Kidney (tissue), 14 donors: ENCODE measurements around the gene C9orf78. TPM values are rescaled to one million over a fixed set of nuclear protein-coding genes. Genes with fewer than 3 reads are reported as not detected.

Experiments
- DNase-seq, 5 donors: peaks; one replicate each; pipeline ENCODE4 v3.0.0-alpha.2; 2013 to 2020
- FAIRE-seq: peaks from 2 replicates; lab custom pipeline; 2012; peaks lifted over from hg19 to GRCh38; lab: Jason Lieb, UNC
- H3K27ac ChIP-seq, 2 donors: one replicate each; pipeline ENCODE4 v1.7.0; 2013; ENCODE audit warnings: low read depth in 2 of 2, low read length in 2 of 2, inconsistent platforms in 1 of 2
- H3K27me3 ChIP-seq: one replicate; pipeline ENCODE4 v1.7.1; 2013; ENCODE audit warnings: low read length, inconsistent platforms; ENCODE audit not compliant: control insufficient read depth, insufficient read depth
- H3K36me3 ChIP-seq, 3 donors: one replicate each; pipeline versions ENCODE4 v1.7.0 to v1.7.1; 2013; ENCODE audit warnings: low read length in 3 of 3, control low read depth in 1 of 3, inconsistent platforms in 1 of 3; ENCODE audit not compliant: insufficient read depth in 3 of 3, control insufficient read depth in 2 of 3
- H3K4me1 ChIP-seq, 3 donors: one replicate each; pipeline versions ENCODE4 v1.7.0 to v1.7.1; 2013; ENCODE audit warnings: low read length in 3 of 3, inconsistent platforms in 1 of 3, low read depth in 1 of 3; ENCODE audit not compliant: control insufficient read depth in 2 of 3, insufficient read depth in 2 of 3
- H3K4me3 ChIP-seq, 3 donors: one replicate each; pipeline versions ENCODE4 v1.7.0 to v1.8.1; 2013; ENCODE audit warnings: low read length in 3 of 3, control low read depth in 1 of 3, inconsistent platforms in 1 of 3
- H3K9ac ChIP-seq, 3 donors: one replicate each; pipeline versions ENCODE4 v1.7.0 to v1.7.1; 2013; ENCODE audit warnings: low read length in 3 of 3, control low read depth in 1 of 3, inconsistent platforms in 1 of 3
- H3K9me3 ChIP-seq, 3 donors: one replicate each; pipeline versions ENCODE4 v1.7.0 to v1.7.1; 2013; ENCODE audit warnings: low read length in 3 of 3, control low read depth in 1 of 3, inconsistent platforms in 1 of 3; ENCODE audit not compliant: control insufficient read depth in 2 of 3, insufficient read depth in 1 of 3
- intact Hi-C: fragments of 100-400 bp; cut with DNase I; formaldehyde crosslinking; loops from one replicate; pipeline ENCODE4 v1.11.1; 2022
- polyA plus RNA-seq: library from polyadenylated mRNA; stranded (reverse); fragments of 350-450 nt; fragmentation: Illumina TruSeq; extraction: RNeasy Lipid Tissue Mini Kit (QIAGEN cat#74804); gene quantifications from one replicate; pipeline ENCODE4 v1.2.3, GENCODE V29; 2014; ENCODE audit warnings: low read depth, low replicate concordance; ENCODE audit not compliant: insufficient read depth
- total RNA-seq: library from RNA; stranded (reverse); fragmentation: NEBNext Ultra II Directional; extraction: Animal tissue kit (Norgen Biotek cat#: 25700); gene quantifications from one replicate; pipeline ENCODE4 v1.2.1, GENCODE V29; 2021
- TF ChIP-seq, protein P1 (sequence below): IDR thresholded peaks from 3 replicates; pipeline ENCODE4 v1.5.1; 2012; ENCODE audit warnings: mild to moderate bottlenecking, moderate library complexity, borderline replicate concordance; ENCODE audit not compliant: insufficient read depth; ENCODE audit errors: extremely low read depth
- donor health status: control.
- donor health status: control.
- donor health status: control.
- donor health status: control.
- donor health status: control.
- donor health status: DM: yes; HTN: yes; CAD: no.
- donor health status: Normal renal cell carcinoma (clear cell type).

The C9orf78 gene
- total and polyA plus RNA-seq, 2 donors from 2014 or later = 39.7 to 62.1 TPM

- no peak for FAIRE-seq
- Histone ChIP-seq H3K27me3 (no peaks in the 10 kb centered on the region), H3K9ac (no peak overlapping the region), H3K27ac (no peak overlapping the region), H3K36me3 (peaks cover 0 to 33% (median 13%) of the 10 kb centered on the region in 3 donors), H3K9me3 (no peaks in the 10 kb centered on the region), H3K4me1 (no peaks in the 10 kb centered on the region), H3K4me3 (no peak overlapping the region)
- intact Hi-C loops = no loop called here
- TF ChIP-seq, protein P1, sequence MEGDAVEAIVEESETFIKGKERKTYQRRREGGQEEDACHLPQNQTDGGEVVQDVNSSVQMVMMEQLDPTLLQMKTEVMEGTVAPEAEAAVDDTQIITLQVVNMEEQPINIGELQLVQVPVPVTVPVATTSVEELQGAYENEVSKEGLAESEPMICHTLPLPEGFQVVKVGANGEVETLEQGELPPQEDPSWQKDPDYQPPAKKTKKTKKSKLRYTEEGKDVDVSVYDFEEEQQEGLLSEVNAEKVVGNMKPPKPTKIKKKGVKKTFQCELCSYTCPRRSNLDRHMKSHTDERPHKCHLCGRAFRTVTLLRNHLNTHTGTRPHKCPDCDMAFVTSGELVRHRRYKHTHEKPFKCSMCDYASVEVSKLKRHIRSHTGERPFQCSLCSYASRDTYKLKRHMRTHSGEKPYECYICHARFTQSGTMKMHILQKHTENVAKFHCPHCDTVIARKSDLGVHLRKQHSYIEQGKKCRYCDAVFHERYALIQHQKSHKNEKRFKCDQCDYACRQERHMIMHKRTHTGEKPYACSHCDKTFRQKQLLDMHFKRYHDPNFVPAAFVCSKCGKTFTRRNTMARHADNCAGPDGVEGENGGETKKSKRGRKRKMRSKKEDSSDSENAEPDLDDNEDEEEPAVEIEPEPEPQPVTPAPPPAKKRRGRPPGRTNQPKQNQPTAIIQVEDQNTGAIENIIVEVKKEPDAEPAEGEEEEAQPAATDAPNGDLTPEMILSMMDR = no peak
- DNase-seq = no peak
Measured at GRCh38 chr9:129875687-129876395, 40.8 kb upstream of the C9orf78 start.

- no peak overlapping the region for H3K9ac ChIP-seq
- intact Hi-C loops = no loop called here
- FAIRE-seq (no peak), DNase-seq (no peak)
- H3K4me3 ChIP-seq = no peak overlapping the region
- H3K36me3 ChIP-seq = peaks cover 0 to 33% (median 11%) of the 10 kb centered on the region in 3 donors
- TF ChIP-seq, protein P1 = no peak
- H3K27me3 ChIP-seq = no peaks in the 10 kb centered on the region
- no peak overlapping the region for H3K27ac ChIP-seq
- H3K9me3 ChIP-seq = no peaks in the 10 kb centered on the region
- no peaks in the 10 kb centered on the region for H3K4me1 ChIP-seq
Measured at GRCh38 chr9:129875181-129875611, 40.1 kb upstream of the C9orf78 start.

DNA sequence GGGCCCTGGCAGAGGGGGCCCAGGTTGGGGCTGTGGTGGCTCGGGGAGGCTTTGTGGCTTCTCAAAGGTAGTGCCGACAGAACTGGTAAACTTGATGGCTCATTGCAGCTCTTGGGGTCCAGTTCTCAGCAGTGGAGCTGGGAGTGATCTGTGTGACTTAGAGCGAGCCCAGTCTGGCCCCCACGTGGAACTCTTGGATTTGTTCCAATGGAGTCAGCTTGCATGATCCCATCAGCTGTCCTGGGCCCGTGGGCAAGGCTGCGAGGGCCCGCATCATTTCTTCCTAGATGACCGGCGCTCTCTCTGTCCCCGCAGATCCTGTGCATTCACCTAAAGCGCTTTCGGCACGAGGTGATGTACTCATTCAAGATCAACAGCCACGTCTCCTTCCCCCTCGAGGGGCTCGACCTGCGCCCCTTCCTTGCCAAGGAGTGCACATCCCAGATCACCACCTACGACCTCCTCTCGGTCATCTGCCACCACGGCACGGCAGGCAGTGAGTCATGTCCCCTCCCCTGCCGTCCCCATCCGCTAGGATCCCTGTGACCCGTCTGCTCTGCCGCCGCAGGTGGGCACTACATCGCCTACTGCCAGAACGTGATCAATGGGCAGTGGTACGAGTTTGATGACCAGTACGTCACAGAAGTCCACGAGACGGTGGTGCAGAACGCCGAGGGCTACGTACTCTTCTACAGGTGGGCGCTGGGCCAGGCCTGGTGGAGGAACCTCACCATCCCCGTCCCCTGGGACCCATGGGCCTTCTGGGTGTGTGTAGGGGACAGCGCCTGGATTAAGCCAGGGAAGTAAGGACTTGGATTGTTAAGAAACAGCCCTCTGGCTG is 39.4 kb upstream of the C9orf78 start:
- intact Hi-C loops = no loop called here
- no peaks in the 10 kb centered on the region for H3K9me3 ChIP-seq
- FAIRE-seq (no peak), DNase-seq (no peak)
- no peaks in the 10 kb centered on the region for H3K4me1 ChIP-seq
- TF ChIP-seq, protein P1 = no peak
- H3K9ac ChIP-seq = no peak overlapping the region
- no peaks in the 10 kb centered on the region for H3K27me3 ChIP-seq
- peaks cover 0 to 26% (median 11%) of the 10 kb centered on the region in 3 donors for H3K36me3 ChIP-seq
- no peak overlapping the region for H3K4me3 ChIP-seq
- no peak overlapping the region for H3K27ac ChIP-seq
